Measurements from ENCODE around the gene MMP27. TPM values are rescaled to one million over a fixed set of nuclear protein-coding genes. Genes with fewer than 3 reads are reported as not detected.

The MMP27 gene
- total RNA-seq, 2 experiments from 2014 or later = not detected

- POLR2A ChIA-PET = no interaction called here
- H3K36me3 ChIP-seq (ENCODE audit: insufficient read depth, low read length) = no peaks in the 10 kb centered on the region
These were observed 43.0 kb downstream of the MMP27 start for GRCh38 chr11:102662607-102663006.

GRCh38 chr11:102661040-102661439, 44.5 kb downstream of the MMP27 start:
- no peaks in the 10 kb centered on the region for H3K4me1 Mint-ChIP-seq (ENCODE audit: low read depth)

More at GRCh38 chr11:102662607-102663006, 43.0 kb downstream of the MMP27 start:
- Mint-ChIP-seq H3K9me3 (no peaks in the 10 kb centered on the region), H3K36me3 (ENCODE audit: low read depth) (no peaks in the 10 kb centered on the region), H3K27me3 (peaks cover 27% of the 10 kb centered on the region), H3K27ac (no peak overlapping the region), H3K4me1 (ENCODE audit: low read depth) (no peaks in the 10 kb centered on the region), H3K4me3 (no peak overlapping the region)
- TF ChIP-seq CTCF (IDR thresholded peaks at IDR 0.05) = no peak
- ATAC-seq (ENCODE audit: poor library complexity) (no peak), DNase-seq (no peak)
- Histone ChIP-seq H3K27me3 (ENCODE audit: control insufficient read depth in 1 of 2, insufficient read depth in 2 of 2, low read length in 2 of 2) (no peaks in the 10 kb centered on the region), H3K9me3 (ENCODE audit: control insufficient read depth in 1 of 2, insufficient read depth in 1 of 2, low read length in 2 of 2) (no peaks in the 10 kb centered on the region), H3K27ac (ENCODE audit: low read depth in 1 of 2, low read length in 2 of 2) (no peak overlapping the region), H3K4me1 (ENCODE audit: insufficient read depth, low read length) (no peaks in the 10 kb centered on the region), H3K4me3 (ENCODE audit: low read length) (no peak overlapping the region)
- CTCF ChIA-PET = no interaction called here
- intact Hi-C loops (cut with DNase I, micrococcal nuclease) = no loop called here

GRCh38 chr11:102656528-102656927, 49.0 kb downstream of the MMP27 start:
- no peak for TF ChIP-seq CTCF (IDR thresholded peaks at IDR 0.05)
- intact Hi-C loops (cut with DNase I, micrococcal nuclease) = no loop called here
- Mint-ChIP-seq H3K9me3 (peaks cover 2% of the 10 kb centered on the region), H3K4me1 (ENCODE audit: low read depth) (no peaks in the 10 kb centered on the region), H3K4me3 (no peak overlapping the region), H3K36me3 (ENCODE audit: low read depth) (no peaks in the 10 kb centered on the region), H3K27ac (no peak overlapping the region), H3K27me3 (peaks cover 44% of the 10 kb centered on the region)
- DNase-seq (no peak), ATAC-seq (ENCODE audit: poor library complexity) (no peak)
- ChIA-PET POLR2A (no interaction called here), CTCF (no interaction called here)
- peaks cover 0 to 3% of the 10 kb centered on the region in 2 experiments for H3K27me3 ChIP-seq (ENCODE audit: control insufficient read depth in 1 of 2, insufficient read depth in 2 of 2, low read length in 2 of 2)
- no peaks in the 10 kb centered on the region for H3K36me3 ChIP-seq (ENCODE audit: insufficient read depth, low read length)
- no peak overlapping the region for H3K4me3 ChIP-seq (ENCODE audit: low read length)
- no peaks in the 10 kb centered on the region for H3K9me3 ChIP-seq (ENCODE audit: control insufficient read depth in 1 of 2, insufficient read depth in 1 of 2, low read length in 2 of 2)
- no peaks in the 10 kb centered on the region for H3K4me1 ChIP-seq (ENCODE audit: insufficient read depth, low read length)
- H3K27ac ChIP-seq (ENCODE audit: low read depth in 1 of 2, low read length in 2 of 2) = no peak overlapping the region

More at GRCh38 chr11:102661040-102661439, 44.5 kb downstream of the MMP27 start:
- Mint-ChIP-seq H3K4me3 (no peak overlapping the region), H3K9me3 (no peaks in the 10 kb centered on the region), H3K27me3 (peaks cover 41% of the 10 kb centered on the region), H3K27ac (no peak overlapping the region), H3K36me3 (ENCODE audit: low read depth) (no peaks in the 10 kb centered on the region)
- intact Hi-C loops (cut with DNase I, micrococcal nuclease) = no loop called here
- no peak for DNase-seq
- ChIA-PET POLR2A (interaction anchor here (0.6 kb wide), 1 partner anchor 10 kb away, joined by 3 read pairs; no protein-coding TSS in a partner anchor), CTCF (no interaction called here)
- Histone ChIP-seq H3K27me3 (ENCODE audit: control insufficient read depth in 1 of 2, insufficient read depth in 2 of 2, low read length in 2 of 2) (no peaks in the 10 kb centered on the region), H3K4me3 (ENCODE audit: low read length) (no peak overlapping the region), H3K4me1 (ENCODE audit: insufficient read depth, low read length) (no peaks in the 10 kb centered on the region), H3K27ac (ENCODE audit: low read depth in 1 of 2, low read length in 2 of 2) (no peak overlapping the region), H3K9me3 (ENCODE audit: control insufficient read depth in 1 of 2, insufficient read depth in 1 of 2, low read length in 2 of 2) (no peaks in the 10 kb centered on the region), H3K36me3 (ENCODE audit: insufficient read depth, low read length) (no peaks in the 10 kb centered on the region)
- TF ChIP-seq CTCF (IDR thresholded peaks at IDR 0.05) = no peak
- no peak for ATAC-seq (ENCODE audit: poor library complexity)
